Nucleus accumbens (tissue), 56 donors: Measurements from ENCODE around the gene LILRA1.
A peak's percentile ranks its signal among the peaks of the same experiment; 100 is the strongest.
"Not testable (repeated sequence)": the region's sequence is repeated elsewhere in the genome, so short reads cannot be mapped to it uniquely, and the experiment has no call there.

ENCODE experiments used
- DNase-seq, 56 donors: peaks; one replicate each; lab custom pipeline; 2025; lab: John Stamatoyannopoulos, UW

Gene LILRA1

DNA sequence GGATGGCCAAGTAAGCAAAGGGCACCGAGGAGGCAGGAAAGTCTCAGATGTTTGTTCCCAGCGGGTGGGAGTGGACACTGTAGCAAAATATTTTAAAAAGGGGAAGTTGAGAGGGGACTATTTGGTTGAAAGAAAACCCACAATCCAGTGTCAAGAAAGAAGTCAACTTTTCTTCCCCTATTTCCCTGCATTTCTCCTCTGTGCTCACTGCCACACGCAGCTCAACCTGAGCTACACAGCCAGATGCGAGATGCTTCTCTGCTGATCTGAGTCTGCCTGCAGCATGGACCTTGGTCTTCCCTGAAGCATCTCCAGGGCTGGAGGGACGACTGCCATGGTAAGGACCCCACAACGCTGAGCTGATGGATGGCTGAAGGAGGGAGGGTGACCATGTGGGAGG, at the start of gene LILRA1:
LILRA1 (plus strand) TSS at position 188 of the 400 bp plus-strand sequence. CDS start 613 bp downstream, outside the sequence.
- not testable (repeated sequence) for DNase-seq

DNA sequence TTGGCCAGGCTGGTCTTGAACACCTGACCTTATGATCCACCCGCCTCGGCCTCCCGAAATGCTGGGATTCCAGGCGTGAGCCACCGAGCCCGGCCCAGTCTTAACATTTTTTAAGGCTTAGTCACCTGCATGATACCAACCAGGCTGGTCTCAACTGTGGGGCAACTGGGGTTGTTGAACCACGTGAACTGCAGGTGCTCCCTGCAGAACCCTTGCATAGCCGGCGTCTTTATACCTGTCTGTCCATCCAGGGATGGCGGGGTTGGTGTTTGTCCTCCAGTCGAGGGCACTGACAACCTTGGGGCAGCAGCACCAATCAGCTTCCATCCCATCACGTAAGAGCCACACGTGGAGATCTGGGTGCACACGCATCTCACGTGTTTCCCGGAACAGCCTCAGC, 44.6 kb upstream of the LILRA1 start:
- no peak for DNase-seq

DNA sequence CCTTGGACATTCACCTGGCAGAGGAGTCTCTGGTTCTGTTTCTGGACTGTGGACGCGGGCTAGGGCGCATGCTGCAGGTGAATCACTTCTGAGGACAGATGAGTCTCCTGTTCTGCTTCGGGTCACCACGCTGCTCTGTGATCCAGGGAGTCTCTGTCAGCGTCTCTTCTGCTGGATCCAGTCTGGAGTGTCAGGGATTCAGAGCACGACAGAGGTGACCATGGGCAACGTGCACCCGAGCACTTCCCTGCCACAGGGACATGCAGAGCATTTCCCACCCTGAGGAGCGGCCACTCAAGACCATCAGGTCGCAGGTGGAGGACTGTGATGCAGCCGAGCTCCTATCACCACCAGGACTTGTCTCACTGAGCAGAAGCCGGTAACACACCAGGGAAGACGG, 44.2 kb upstream of the LILRA1 start:
- DNase-seq = no peak

DNA sequence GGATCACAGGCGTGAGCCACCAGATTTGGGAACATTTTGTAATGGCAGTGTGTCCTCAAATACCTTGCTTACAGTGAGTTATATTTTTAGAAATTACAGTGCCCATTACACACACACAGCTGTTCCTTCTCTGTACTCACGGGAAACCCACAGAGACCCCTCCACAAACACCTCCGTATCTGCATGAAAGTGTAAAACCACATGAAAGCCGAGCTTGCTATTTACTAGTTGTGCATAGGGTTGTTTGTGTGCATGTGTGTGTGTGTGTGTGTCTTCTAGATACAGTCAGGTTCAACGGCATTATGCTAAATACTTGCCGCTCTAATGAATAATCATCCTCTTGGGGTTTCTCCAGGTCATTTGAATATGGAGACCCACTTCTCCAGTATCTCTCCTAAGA, 42.1 kb upstream of the LILRA1 start:
- no peak for DNase-seq

DNA sequence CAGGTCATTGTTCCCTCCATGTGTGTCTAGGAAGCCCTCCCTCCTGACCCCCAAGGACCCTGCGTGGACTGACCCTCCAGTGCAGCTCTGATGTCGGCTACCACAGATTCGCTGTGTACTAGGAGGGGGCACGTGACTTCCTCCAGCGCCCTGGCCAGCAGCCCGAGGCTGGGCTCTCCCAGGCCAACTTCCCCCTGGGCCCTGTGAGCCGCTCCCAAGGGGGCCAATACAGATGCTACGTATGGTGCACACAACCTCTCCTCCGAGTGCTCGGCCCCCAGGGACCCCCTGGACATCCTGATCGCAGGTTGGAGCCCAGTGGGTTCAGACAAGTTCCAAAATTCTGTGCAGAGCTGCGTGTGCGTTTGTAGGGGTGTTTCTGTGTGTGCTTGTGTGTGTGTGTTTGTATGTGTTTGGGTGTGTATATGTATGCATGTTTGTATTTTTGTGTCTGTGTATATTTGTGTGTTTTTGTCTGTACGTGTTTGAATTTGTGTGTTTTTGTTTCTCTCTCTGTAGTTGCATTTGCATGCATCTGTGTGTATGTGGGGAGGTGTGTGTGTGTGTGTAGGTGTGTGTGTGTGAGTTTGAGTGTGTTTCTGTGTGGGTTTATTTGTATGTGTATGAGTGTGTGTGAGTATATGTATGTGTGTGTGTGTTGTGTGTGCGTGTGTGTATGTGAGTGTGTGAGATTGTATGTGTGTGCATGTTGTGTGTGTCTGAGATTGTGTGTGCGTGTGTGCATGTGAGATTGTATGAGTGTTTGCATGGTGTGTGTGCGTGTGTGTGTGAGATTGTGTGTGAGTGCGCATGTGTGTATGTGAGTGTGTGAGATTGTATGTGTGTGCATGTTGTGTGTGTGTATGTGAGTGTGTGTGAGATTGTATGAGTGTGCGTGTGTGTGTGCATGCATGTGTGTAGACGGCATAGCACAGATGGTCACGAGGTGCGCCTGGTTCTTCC, 41.2 kb upstream of the LILRA1 start:
- DNase-seq = peak in 6 of 56 donors; percentile 10 to 41 (median 12)

DNA sequence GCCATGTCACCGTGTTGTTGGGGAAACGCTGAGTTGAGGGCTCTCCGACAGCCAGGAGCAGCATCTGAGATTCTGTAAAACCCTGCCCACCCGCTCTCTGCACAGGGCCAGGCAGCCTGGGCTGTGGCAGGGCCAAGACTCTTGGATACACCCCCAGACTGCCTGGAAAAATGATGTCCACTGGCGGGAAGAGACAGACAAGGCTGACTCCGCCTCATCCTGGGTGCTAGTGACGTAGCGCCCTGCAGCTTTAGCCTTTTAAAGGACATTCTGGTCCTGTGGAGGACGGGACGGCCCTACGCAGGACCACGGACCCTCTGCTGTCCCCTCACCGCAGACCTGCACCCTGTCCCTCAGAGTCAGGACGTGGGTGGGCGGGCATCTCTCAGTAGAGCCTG, 40.5 kb upstream of the LILRA1 start:
- DNase-seq = no peak

DNA sequence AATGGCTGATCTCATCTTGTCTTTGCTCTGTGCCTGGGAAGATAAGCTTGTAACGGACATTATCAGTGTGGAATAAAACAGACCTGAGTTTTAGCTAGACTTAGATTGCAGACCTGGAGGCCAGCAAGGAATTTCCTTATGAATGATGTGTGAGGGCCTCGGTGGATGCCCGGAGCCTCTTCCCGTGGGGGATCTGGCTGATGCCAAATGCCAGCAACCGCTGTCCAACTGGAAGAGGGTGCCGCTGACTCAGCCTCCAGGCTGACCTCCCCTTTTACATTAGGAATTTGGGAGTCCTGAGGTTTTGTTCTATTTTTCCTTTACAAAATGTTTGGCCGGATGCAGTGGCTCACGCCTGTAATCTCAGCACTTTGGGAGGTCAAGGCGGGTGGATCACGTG, 39.4 kb upstream of the LILRA1 start:
- no peak for DNase-seq

DNA sequence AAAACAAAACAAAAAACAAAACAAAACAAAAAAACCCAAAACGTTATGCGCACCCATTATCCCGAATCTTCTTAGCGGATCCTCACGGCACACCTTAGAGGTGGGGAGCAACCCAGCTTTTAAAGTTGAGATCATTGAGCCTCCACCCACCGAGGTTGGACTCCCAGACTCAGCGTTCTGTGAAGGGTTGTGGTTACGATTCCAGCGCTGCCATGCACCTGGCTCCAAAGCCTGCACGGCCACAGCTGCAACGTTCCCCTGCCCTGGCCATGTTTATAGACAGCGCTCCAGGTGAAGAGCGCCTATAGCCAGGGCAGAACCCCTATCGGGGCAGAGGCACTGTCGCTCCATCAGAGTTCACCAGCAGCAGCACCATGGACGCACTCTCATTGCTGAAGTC, 38.5 kb upstream of the LILRA1 start:
- DNase-seq = no peak

DNA sequence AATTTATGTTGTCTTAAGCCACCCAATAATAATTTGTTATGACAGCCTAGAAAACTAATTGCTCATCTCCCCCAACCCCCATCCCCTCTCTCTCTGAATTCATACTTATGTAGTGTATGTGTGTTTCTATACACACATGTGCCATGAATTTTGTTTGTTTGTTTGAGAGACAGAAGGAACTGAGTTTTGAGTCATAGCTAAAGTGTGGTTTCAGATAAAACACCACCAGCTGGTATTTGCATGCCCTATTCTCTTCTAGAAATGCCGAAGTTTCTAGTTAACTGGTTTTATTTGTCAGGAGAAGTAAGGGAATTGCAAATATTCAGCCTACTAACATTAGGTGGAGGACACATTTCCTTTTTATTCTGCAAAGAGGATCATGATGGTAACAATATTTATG, 37.2 kb upstream of the LILRA1 start:
- no peak for DNase-seq

DNA sequence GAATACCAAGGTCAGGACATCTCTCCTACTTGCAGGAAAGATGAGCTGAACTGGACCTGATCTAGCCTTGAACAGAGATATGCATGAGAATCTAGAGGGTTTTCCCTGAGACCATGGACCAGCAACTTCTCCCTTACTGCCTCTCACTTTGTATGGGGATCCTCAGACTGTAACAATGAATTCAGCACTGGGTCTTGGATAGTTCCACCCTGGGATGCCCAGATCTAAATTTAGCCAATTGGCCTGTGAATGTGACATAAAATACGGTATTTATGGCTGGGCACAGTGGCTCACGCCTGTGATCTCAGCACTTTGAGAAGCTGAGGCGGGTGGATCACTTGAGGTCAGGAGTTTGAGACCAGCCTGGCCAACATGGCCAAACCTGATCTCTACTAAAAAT, 35.1 kb upstream of the LILRA1 start:
- DNase-seq = no peak

DNA sequence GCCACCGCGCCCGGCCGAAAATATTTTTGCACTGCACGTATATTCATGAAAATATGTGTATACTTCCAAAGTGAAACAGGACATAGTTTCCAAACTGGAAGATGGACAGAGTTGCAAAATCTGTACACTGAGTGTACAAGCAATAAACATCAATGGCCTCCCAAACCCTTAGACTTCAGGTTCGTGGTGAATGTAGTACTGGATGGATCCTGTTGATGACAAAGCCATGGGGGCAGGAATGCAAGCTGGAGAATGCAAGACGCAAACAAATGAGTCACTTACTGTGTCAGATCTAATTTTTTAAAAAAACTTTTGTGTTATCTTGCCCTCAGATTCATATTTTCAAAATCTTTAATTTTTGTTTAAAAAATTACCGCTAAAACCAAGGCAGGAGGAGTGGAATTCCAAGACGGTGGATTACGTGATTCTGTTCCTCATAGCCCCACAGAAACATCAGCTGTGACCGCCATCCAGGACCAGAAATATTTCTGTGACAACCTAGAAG, 32.5 kb upstream of the LILRA1 start:
- no peak for DNase-seq

DNA sequence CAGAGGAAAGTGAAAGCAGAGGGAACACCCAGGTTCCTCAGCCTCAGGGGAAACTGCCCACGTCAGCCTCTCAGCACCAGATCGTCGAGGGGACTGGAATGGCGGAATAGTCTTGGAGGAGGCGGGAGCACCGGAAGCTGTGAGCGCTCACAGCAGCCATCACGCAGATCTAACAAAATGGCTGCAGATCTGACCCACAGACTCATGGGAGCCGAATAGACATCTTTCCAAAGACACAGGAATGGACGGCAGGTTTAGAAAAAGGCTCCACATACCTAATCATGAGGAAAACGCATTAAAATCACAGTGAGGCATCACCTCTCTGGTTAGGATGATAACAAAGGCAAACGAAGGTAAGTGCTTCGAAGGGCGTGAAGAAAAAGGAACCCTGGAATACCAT, 31.6 kb upstream of the LILRA1 start:
- no peak for DNase-seq

DNA sequence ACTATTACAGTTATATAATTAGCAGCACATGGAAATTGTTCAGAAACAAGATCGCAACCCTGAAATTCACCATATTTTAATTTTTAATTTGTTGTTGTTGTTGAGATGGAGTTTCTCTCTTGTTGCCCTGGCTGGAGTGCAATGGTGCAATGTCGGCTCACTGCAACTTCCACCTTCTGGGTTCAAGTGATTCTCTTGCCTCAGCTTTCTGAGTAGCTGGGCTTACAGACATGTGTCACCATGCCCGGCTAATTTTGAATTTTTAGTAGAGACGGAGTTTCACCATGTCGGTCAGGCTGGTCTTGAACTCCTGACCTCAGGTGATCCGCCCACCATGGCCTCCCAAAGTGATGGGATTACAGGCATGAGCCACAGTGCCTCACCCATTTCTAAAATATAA, 30.2 kb upstream of the LILRA1 start:
- not testable (repeated sequence) for DNase-seq

DNA sequence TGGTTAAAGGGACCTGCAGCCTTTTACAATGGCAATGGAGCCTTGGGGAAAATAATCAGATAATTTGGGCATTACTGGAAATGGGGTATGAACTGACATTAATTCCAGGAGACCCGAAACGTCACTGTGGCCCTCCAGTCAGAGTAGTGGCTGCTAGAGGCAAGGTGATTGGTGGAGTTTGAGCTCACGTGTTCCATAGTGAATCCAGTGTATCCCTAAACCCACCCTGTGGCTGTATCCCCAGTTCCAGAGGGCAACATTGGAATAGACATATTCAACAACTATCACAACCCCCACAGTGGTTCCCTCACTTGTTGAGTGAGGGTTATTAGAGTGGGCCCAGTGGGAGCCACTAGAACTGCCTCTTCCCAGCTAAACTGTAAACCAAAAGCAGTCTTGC, 23.1 kb upstream of the LILRA1 start:
- DNase-seq = no peak

DNA sequence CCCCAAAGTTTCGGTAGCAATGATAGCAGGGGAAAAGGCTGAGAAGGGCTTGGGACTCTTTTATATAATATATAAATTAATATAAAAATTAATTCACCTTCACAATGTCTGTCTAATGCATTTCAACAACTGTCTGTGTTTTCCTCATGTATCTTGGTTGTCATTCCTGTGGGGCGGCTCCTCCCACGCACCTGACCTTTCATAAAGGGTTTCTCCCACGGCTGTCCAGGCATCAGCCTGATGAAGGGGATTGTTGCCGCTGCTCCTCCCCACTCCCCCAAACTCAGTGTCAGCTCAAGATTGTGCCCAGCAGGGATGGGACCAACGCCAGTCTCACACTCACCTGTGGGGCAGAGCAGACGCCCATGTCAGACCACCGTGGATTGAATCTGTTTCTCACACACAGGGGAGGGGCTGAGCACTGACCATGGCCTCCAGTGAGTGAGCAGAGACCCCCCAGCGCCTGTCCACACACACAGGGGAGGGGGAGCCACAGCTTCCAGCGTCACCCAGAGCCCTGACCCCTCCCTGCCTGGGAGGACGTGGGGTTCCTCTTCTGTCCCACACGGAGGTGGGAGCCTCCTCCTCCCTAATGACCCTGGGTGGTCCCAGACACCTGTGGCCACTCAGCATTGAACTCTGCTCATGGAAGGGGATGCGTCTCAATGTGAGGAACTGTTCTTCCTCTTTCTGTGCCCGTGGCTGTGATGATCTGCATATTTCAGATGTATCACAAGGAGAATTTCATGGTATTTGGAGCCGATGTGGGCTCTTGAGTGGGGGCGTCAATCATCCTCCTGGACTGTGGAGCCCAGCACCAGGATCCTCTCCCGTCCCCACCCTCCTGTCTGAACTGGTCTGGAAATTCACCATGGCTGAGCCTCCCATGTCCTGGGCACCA, 21.5 kb upstream of the LILRA1 start:
- DNase-seq = not testable (repeated sequence)

DNA sequence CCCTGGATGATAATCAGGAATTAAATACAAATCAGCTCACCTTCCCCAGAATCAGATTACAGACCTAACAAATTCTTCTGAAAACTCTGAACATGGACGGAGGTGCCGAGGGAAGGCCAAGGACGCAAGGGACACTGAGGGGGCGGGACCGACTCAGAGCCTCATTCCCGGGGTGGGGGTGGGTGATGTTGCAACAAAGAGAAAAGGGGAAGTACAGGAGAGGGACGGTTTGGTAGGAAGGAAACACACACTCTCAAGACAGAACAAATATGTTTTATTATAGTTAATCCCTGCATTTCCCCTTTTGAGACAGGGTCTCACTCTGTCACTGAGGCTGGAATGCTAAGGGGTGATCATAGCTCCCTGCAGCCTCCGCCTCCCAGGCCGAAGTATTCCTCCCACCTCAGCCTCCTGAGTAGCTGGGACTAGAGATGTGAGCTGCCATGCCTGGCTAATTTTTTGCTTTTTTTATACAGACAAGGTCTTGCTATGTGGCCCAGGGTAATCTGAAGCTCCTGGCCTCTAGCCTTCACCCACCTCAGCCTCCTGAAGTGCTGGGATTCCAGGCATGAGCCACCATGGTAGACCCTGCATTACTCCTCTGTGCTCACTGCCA, 20.6 kb upstream of the LILRA1 start:
- peak in 2 of 56 donors; percentile 13 to 26 for DNase-seq

DNA sequence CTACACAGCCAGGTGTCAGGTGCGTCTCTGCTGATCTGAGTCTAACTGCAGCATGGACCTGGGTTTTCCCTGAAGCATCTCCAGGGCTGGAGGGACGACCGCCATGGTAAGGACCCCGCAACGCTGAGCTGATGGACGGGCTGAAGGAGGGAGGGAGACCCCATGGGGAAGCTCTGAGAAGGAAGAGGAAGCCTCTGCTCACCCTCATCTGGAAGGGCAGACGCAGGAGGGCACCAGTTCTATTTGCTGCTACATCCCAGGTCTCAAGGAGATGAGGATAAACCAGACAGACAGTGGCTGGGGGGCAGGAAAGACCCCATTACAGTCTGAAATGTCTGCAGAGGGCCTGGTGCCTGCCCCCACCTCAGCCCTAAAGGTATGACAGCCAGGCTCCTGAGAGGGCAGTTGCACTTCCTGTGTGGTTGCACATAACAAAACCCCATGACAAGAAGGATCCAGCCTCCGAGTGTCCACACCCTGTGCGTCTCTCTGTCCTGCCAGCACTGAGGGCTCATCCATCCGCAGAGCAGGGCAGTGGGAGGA, 20.0 kb upstream of the LILRA1 start, which contains the start of gene LILRA2:
LILRA2 (plus strand) TSS at position 461 of the 543 bp plus-strand sequence. CDS start 89 bp downstream, outside the sequence.
- DNase-seq = peak in 1 of 56 donors; percentile 2

DNA sequence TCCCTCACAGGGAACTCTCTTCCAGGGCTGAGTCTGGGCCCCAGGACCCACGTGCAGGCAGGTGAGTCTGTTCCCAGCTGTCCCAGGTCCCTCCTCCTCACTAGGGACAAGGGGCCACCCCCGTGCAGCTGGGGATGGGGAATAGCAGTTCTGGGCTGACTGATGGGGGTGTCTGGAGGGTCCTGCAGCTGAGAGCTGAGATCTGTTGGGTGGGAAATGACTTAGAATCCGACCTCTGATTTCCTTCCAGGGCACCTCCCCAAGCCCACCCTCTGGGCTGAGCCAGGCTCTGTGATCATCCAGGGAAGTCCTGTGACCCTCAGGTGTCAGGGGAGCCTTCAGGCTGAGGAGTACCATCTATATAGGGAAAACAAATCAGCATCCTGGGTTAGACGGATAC, 19.4 kb upstream of the LILRA1 start:
- no peak for DNase-seq

DNA sequence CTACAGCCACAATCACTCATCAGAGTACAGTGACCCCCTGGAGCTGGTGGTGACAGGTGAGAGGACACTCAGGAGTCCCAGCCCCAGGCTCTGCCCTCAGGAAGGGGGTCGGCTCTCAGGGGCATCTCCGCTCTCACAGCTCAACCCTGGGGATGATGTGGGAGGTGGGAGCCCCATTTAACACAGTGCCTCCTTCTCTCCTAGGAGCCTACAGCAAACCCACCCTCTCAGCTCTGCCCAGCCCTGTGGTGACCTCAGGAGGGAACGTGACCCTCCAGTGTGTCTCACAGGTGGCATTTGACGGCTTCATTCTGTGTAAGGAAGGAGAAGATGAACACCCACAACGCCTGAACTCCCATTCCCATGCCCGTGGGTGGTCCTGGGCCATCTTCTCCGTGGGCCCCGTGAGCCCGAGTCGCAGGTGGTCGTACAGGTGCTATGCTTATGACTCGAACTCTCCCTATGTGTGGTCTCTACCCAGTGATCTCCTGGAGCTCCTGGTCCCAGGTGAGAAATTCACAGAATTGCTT, 18.8 kb upstream of the LILRA1 start:
- no peak for DNase-seq

DNA sequence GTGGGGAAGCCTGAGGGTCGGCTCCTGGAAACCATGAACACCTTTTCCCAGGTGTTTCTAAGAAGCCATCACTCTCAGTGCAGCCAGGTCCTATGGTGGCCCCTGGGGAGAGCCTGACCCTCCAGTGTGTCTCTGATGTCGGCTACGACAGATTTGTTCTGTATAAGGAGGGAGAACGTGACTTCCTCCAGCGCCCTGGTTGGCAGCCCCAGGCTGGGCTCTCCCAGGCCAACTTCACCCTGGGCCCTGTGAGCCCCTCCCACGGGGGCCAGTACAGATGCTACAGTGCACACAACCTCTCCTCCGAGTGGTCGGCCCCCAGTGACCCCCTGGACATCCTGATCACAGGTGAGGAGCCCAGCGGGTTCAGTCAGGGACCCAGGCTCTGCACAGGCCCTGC, 18.2 kb upstream of the LILRA1 start:
- DNase-seq = not testable (repeated sequence)
